K562 (cell line): ENCODE results near the gene UBR3. TPM values are rescaled to one million over a fixed set of nuclear protein-coding genes. Genes with fewer than 3 reads are reported as not detected.

Experiments
- CCNT2 ChIP-seq: IDR thresholded peaks from 2 replicates; pipeline ENCODE4 v1.6.1; 2011; ENCODE audit warnings: borderline replicate concordance, low read depth, mild to moderate bottlenecking, moderate library complexity, mixed read lengths, low read length; ENCODE audit not compliant: insufficient read length; ENCODE audit errors: extremely low read depth
- CHCHD3 ChIP-seq: fragments of 250-450 bp; sonication (Bioruptor Pico); IDR thresholded peaks from 2 replicates; pipeline ENCODE4 v2.1.2; 2022; ENCODE audit warnings: mild to moderate bottlenecking
- E2F3 ChIP-seq: fragments of 250-450 bp; sonication (Bioruptor Pico); IDR thresholded peaks from 2 replicates; pipeline ENCODE4 v1.4.0; 2020; ENCODE audit warnings: mild to moderate bottlenecking
- ETV6 ChIP-seq, 3 experiments: fragments of 150-350 bp in 1 of 3; sonication (generic) in 1 of 3; formaldehyde crosslinking in 1 of 3; IDR thresholded peaks; 2 replicates each; pipeline versions ENCODE4 v1.6.1 to v1.8.0; 2014 to 2022; ENCODE audit warnings: borderline replicate concordance in 2 of 3, low read depth in 2 of 3, antibody characterized with exemption in 1 of 3, low read length in 1 of 3, mild to moderate bottlenecking in 1 of 3, missing genetic modification reagents in 1 of 3
- GATAD2B ChIP-seq: fragments of 450-650 bp; IDR thresholded peaks from 2 replicates; pipeline ENCODE4 v1.6.1; 2017; ENCODE audit warnings: mild to moderate bottlenecking, borderline replicate concordance
- POLR2A ChIP-seq: fragments of 450-650 bp; conservative IDR thresholded peaks from 2 replicates; pipeline ENCODE4 v1.6.1; 2016
- PPARD ChIP-seq: fragments of 250-450 bp; sonication (Bioruptor Pico); IDR thresholded peaks from 2 replicates; pipeline ENCODE4 v1.8.0; 2022; ENCODE audit warnings: inconsistent platforms, mild to moderate bottlenecking, moderate library complexity
- SMAD4 ChIP-seq: fragments of 250-450 bp; sonication (Bioruptor Pico); conservative IDR thresholded peaks from 2 replicates; pipeline ENCODE4 v1.8.0; 2021; ENCODE audit warnings: inconsistent platforms, mild to moderate bottlenecking, moderate library complexity
- SMARCC2 ChIP-seq: fragments of 450-650 bp; IDR thresholded peaks from 2 replicates; pipeline ENCODE4 v1.6.1; 2017; ENCODE audit warnings: antibody characterized with exemption, moderate library complexity, mild to moderate bottlenecking, low read depth
- THRB ChIP-seq: fragments of 450-650 bp; formaldehyde crosslinking; conservative IDR thresholded peaks from 2 replicates; pipeline ENCODE4 v1.4.0; 2022; ENCODE audit warnings: mild to moderate bottlenecking, missing genetic modification characterization
- YBX1 ChIP-seq: fragments of 450-650 bp; IDR thresholded peaks from 2 replicates; pipeline ENCODE4 v1.7.1; 2016; ENCODE audit warnings: mild to moderate bottlenecking
- ZKSCAN8 ChIP-seq: fragments of 200-800 bp; sonication (Bioruptor generic); IDR thresholded peaks from 2 replicates; pipeline ENCODE4 v1.6.1; 2016; ENCODE audit warnings: missing genetic modification characterization, missing compliant biosample characterization
- ZNF282 ChIP-seq: sonication (generic); formaldehyde crosslinking; IDR thresholded peaks from 2 replicates; pipeline ENCODE4 v1.8.1; 2023; ENCODE audit warnings: missing genetic modification reagents
- ZNF347 ChIP-seq: fragments of 450-650 bp; formaldehyde crosslinking; IDR thresholded peaks from 2 replicates; pipeline ENCODE4 v1.4.0; 2020; ENCODE audit warnings: low read depth, mild to moderate bottlenecking, moderate library complexity
- ZNF780A ChIP-seq: fragments of 250-450 bp; sonication (Bioruptor Pico); IDR thresholded peaks from 2 replicates; pipeline ENCODE4 v1.5.0; 2021; ENCODE audit warnings: mild to moderate bottlenecking
- polyA plus RNA-seq, 8 experiments: library from polyadenylated mRNA; depleted of rRNA in 4 of 8; stranded (reverse) in 5 of 8; unstranded in 3 of 8; fragments of >200 nt; fragmentation: Nextera tagmentation in 2 of 8; fragmentation: Illumina TruSeq in 1 of 8; extraction: Ambion mirVana in 2 of 8; extraction: Trizol in 1 of 8; gene quantifications; 2 replicates each; pipeline versions ENCODE4 v1.2.1 to v1.2.3, GENCODE V29; 2011 to 2014; ENCODE audit warnings: inconsistent platforms in 1 of 8, missing spikeins in 1 of 8
- total RNA-seq, 7 experiments: library from RNA; depleted of rRNA in 6 of 7; stranded (reverse); fragments of >200 nt in 6 of 7; fragmentation: Illumina TruSeq in 2 of 7; extraction: Trizol in 2 of 7; gene quantifications; 2 replicates each; pipeline versions ENCODE4 v1.2.1 to v1.2.3, GENCODE V29; 2011 to 2021; ENCODE audit warnings: low replicate concordance in 1 of 7
- TF ChIP-seq, protein P1 (sequence below), 3 experiments: fragments of 200-800 bp in 1 of 3; fragments of 250-450 bp in 1 of 3; fragments of 450-650 bp in 1 of 3; sonication (Bioruptor Pico) in 1 of 3; sonication (Bioruptor generic) in 1 of 3; formaldehyde crosslinking in 1 of 3; IDR thresholded peaks; 2 replicates each; pipeline versions ENCODE4 v1.6.1 to v1.8.0; 2016 to 2022; ENCODE audit warnings: mild to moderate bottlenecking in 2 of 3, missing genetic modification characterization in 2 of 3, missing compliant biosample characterization in 1 of 3, moderate library complexity in 1 of 3
- TF ChIP-seq, protein P2 (sequence below): fragments of 200-800 bp; sonication (Bioruptor generic); IDR thresholded peaks from 2 replicates; pipeline ENCODE4 v1.6.1; 2016; ENCODE audit warnings: missing genetic modification characterization, missing compliant biosample characterization

Gene UBR3
- total and polyA plus RNA-seq, 9 of the 15 experiments (the other 6 are each of a cell fraction or from before 2014, with no cell fraction given), result 14.4 to 63.5 (median 40.4) TPM

GRCh38 chr2:169839954-169840746, 12.9 kb downstream of the UBR3 start (continued):
- TF ChIP-seq, protein P1, sequence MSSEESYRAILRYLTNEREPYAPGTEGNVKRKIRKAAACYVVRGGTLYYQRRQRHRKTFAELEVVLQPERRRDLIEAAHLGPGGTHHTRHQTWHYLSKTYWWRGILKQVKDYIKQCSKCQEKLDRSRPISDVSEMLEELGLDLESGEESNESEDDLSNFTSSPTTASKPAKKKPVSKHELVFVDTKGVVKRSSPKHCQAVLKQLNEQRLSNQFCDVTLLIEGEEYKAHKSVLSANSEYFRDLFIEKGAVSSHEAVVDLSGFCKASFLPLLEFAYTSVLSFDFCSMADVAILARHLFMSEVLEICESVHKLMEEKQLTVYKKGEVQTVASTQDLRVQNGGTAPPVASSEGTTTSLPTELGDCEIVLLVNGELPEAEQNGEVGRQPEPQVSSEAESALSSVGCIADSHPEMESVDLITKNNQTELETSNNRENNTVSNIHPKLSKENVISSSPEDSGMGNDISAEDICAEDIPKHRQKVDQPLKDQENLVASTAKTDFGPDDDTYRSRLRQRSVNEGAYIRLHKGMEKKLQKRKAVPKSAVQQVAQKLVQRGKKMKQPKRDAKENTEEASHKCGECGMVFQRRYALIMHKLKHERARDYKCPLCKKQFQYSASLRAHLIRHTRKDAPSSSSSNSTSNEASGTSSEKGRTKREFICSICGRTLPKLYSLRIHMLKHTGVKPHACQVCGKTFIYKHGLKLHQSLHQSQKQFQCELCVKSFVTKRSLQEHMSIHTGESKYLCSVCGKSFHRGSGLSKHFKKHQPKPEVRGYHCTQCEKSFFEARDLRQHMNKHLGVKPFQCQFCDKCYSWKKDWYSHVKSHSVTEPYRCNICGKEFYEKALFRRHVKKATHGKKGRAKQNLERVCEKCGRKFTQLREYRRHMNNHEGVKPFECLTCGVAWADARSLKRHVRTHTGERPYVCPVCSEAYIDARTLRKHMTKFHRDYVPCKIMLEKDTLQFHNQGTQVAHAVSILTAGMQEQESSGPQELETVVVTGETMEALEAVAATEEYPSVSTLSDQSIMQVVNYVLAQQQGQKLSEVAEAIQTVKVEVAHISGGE (CRISPR knock-in tag; IDR thresholded peaks at IDR 0.05), result peak in 1 of 3 experiments; percentile 58; a peak in 2 of 6 replicates
- no peak for TF ChIP-seq THRB (CRISPR knock-in tag)
- TF ChIP-seq ZNF282, result no peak
- TF ChIP-seq E2F3, result no peak
- no peak for TF ChIP-seq ETV6 (IDR thresholded peaks at IDR 0.05; ENCODE audit: borderline replicate concordance in 1 of 2, low read depth in 2 of 2, low read length in 1 of 2)
- TF ChIP-seq ETV6 (CRISPR knock-in tag; IDR thresholded peaks at IDR 0.05; ENCODE audit: borderline replicate concordance), result no peak
- no peak for TF ChIP-seq YBX1
- no peak for TF ChIP-seq CHCHD3 (CRISPR knock-in tag)
- TF ChIP-seq, protein P2, sequence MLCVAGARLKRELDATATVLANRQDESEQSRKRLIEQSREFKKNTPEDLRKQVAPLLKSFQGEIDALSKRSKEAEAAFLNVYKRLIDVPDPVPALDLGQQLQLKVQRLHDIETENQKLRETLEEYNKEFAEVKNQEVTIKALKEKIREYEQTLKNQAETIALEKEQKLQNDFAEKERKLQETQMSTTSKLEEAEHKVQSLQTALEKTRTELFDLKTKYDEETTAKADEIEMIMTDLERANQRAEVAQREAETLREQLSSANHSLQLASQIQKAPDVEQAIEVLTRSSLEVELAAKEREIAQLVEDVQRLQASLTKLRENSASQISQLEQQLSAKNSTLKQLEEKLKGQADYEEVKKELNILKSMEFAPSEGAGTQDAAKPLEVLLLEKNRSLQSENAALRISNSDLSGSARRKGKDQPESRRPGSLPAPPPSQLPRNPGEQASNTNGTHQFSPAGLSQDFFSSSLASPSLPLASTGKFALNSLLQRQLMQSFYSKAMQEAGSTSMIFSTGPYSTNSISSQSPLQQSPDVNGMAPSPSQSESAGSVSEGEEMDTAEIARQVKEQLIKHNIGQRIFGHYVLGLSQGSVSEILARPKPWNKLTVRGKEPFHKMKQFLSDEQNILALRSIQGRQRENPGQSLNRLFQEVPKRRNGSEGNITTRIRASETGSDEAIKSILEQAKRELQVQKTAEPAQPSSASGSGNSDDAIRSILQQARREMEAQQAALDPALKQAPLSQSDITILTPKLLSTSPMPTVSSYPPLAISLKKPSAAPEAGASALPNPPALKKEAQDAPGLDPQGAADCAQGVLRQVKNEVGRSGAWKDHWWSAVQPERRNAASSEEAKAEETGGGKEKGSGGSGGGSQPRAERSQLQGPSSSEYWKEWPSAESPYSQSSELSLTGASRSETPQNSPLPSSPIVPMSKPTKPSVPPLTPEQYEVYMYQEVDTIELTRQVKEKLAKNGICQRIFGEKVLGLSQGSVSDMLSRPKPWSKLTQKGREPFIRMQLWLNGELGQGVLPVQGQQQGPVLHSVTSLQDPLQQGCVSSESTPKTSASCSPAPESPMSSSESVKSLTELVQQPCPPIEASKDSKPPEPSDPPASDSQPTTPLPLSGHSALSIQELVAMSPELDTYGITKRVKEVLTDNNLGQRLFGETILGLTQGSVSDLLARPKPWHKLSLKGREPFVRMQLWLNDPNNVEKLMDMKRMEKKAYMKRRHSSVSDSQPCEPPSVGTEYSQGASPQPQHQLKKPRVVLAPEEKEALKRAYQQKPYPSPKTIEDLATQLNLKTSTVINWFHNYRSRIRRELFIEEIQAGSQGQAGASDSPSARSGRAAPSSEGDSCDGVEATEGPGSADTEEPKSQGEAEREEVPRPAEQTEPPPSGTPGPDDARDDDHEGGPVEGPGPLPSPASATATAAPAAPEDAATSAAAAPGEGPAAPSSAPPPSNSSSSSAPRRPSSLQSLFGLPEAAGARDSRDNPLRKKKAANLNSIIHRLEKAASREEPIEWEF (CRISPR knock-in tag), result no peak
- no peak for TF ChIP-seq ZKSCAN8 (CRISPR knock-in tag)
- TF ChIP-seq PPARD (CRISPR knock-in tag), result no peak
- TF ChIP-seq CCNT2, result peak; percentile 35
- 0 out of 2 replicates have a peak, but pooled peaks have one; percentile 6 for TF ChIP-seq GATAD2B
- peak; percentile 87 for TF ChIP-seq SMAD4 (CRISPR knock-in tag)
- peak; percentile 77; the same call in 1 of the 2 replicates for TF ChIP-seq SMARCC2
- no peak for TF ChIP-seq ZNF780A
- TF ChIP-seq ZNF347 (CRISPR knock-in tag), result no peak
- 0 out of 2 replicates have a peak, but pooled peaks have one; percentile 10 for TF ChIP-seq POLR2A
